NCI-H146 (cell line): Measurements from ENCODE around the gene WWC2.
"Not testable (repeated sequence)": the region's sequence is repeated elsewhere in the genome, so short reads cannot be mapped to it uniquely, and the experiment has no call there.

Source experiments
- DNase-seq: peaks from one replicate; lab custom pipeline; 2025; lab: John Stamatoyannopoulos, UW

Gene WWC2

GRCh38 chr4:183299464-183299863, 200.4 kb downstream of the WWC2 start:
- no peak for DNase-seq

- no peak for DNase-seq
Observed at GRCh38 chr4:183300070-183300469, 201.0 kb downstream of the WWC2 start.

- no peak for DNase-seq
Observed at GRCh38 chr4:183300655-183301054, 201.6 kb downstream of the WWC2 start.

- no peak for DNase-seq
Observed at GRCh38 chr4:183303301-183303700, 204.2 kb downstream of the WWC2 start.

GRCh38 chr4:183304067-183304466, 205.0 kb downstream of the WWC2 start:
- no peak for DNase-seq

GRCh38 chr4:183304538-183304937, 205.5 kb downstream of the WWC2 start:
- DNase-seq, result no peak

- no peak for DNase-seq
Observed at GRCh38 chr4:183306811-183307210, 207.8 kb downstream of the WWC2 start.

GRCh38 chr4:183312841-183313240, 213.8 kb downstream of the WWC2 start:
- DNase-seq, result no peak

GRCh38 chr4:183314336-183314735, 215.3 kb downstream of the WWC2 start:
- DNase-seq, result no peak

- no peak for DNase-seq
Observed at GRCh38 chr4:183314806-183315205, 215.7 kb downstream of the WWC2 start.

- no peak for DNase-seq
Observed at GRCh38 chr4:183318656-183319055, 219.6 kb downstream of the WWC2 start.

- DNase-seq, result no peak
Observed at GRCh38 chr4:183320211-183321059, 221.4 kb downstream of the WWC2 start, which contains the start of gene CLDN22. Gene CLDN22, minus strand, starts transcription at chr4:183320276. Its CDS starts 58 bp downstream, at chr4:183320218.

GRCh38 chr4:183321079-183321478, 222.0 kb downstream of the WWC2 start:
- no peak for DNase-seq

- no peak for DNase-seq
Observed at GRCh38 chr4:183321516-183321915, 222.5 kb downstream of the WWC2 start.

GRCh38 chr4:183322326-183322725, 223.3 kb downstream of the WWC2 start, which contains the start of gene CLDN24:
Gene CLDN24, minus strand, starts transcription at chr4:183322426. Its CDS starts 0 bp downstream, at chr4:183322426.
- DNase-seq, result no peak

GRCh38 chr4:183323295-183323694, 224.2 kb downstream of the WWC2 start:
- no peak for DNase-seq

GRCh38 chr4:183324056-183324455, 225.0 kb downstream of the WWC2 start:
- not testable (repeated sequence) for DNase-seq

GRCh38 chr4:183324619-183325018, 225.6 kb downstream of the WWC2 start:
- DNase-seq, result no peak

GRCh38 chr4:183326387-183326786, 227.3 kb downstream of the WWC2 start:
- DNase-seq, result not testable (repeated sequence)

- DNase-seq, result peak; percentile 29
Observed at GRCh38 chr4:183326853-183327252, 227.8 kb downstream of the WWC2 start.

GRCh38 chr4:183327827-183328226, 228.8 kb downstream of the WWC2 start:
- no peak for DNase-seq

- DNase-seq, result no peak
Observed at GRCh38 chr4:183328832-183329231, 229.8 kb downstream of the WWC2 start.

- no peak for DNase-seq
Observed at GRCh38 chr4:183329244-183329643, 230.2 kb downstream of the WWC2 start.
